Fibroblast of skin of right biceps (primary cell): Measurements from ENCODE around the gene NDOR1.
A peak's percentile ranks its signal among the peaks of the same experiment; 100 is the strongest.

Experiments
- DNase-seq: peaks from one replicate; pipeline ENCODE4 v3.0.0-alpha.2; 2013

NDOR1 gene

DNA sequence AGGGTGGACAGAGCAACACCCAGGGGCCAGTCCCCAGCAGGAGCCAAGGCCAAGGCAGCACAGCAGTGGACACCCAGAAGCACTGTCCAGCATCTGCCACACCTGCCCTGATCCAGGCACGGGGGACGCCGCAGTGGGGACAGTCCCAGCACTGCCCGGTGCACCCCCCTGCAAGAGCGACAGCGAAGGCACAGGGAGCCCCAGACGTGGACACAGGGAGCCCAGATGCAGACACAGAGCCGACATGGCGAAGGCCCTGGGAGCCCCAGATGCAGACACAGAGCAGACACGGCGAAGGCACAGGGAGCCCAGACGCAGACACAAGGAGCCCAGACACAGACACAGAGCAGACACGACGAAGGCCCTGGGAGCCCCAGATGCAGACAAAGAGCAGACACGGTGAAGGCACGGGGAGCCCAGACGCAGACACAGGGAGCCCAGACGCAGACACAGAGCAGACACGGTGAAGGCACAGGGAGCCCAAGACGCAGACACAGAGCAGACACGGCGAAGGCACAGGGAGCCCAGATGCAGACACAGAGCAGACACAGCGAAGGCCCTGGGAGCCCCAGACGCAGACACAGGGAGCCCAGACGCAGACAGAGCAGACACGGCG is 21.4 kb upstream of the NDOR1 start:
- no peak for DNase-seq

- DNase-seq: no peak
Observed at GRCh38 chr9:137184881-137185660, 20.4 kb upstream of the NDOR1 start.

- DNase-seq: no peak
Observed at GRCh38 chr9:137185921-137186320, 19.6 kb upstream of the NDOR1 start.

DNA sequence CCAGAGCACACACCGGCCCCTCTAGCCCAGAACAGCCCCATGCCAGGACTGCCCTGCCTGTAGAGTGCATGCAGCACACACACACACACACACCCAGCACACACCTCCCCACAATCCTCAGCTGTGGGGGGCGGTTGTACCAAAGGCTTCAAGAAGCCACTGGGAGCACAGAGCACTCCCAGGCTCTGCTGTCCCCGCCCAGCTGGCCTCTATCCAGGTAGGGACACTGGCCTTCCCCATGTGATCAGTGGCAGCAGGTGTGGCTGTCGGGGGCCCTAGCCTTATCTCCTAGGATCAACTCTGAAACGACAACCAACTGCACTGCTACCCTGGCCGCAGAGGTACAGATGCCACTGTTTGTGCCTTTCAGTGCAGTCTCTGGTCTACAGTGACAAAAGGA is 19.1 kb upstream of the NDOR1 start:
- DNase-seq: no peak

DNA sequence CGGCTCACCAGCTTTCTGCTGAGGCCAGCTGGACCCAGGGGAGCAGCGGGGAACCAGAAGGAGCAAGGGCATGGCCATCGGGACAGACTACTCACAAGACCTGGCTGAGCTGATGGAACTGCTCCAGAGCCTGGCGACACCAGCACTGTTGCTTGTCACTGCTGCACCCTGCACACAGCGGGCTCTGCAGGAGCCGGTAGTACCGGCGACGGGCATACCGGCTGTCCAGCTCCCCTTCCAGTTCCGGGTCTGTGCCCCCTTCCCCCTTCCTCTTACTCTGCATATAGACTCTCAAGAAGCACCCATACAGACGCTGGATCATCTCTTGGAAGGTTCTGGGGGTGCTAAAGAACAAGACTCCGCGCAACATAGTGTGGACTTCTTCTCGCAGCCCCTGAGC is 18.1 kb upstream of the NDOR1 start:
- no peak for DNase-seq

DNA sequence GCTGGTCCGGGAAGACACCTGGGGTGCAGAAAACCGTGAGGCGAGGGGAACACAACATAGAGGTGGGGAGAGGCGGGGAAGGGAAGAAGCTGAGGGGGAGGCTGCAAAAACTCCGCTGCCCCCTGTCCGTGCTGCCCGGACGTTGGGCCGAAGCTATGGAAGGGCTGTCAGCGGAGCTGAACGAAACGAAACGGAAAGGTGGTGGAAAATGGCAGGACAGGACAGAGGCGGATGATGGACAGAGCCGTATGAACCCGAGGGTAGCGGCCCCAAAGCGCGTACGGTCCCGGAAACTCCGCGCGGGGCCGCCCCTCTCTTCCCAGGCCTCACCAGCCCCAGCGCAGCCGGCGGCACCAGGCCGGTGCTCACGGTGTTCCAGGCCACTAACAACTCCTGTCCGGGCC is 17.4 kb upstream of the NDOR1 start:
- DNase-seq: no peak

DNA sequence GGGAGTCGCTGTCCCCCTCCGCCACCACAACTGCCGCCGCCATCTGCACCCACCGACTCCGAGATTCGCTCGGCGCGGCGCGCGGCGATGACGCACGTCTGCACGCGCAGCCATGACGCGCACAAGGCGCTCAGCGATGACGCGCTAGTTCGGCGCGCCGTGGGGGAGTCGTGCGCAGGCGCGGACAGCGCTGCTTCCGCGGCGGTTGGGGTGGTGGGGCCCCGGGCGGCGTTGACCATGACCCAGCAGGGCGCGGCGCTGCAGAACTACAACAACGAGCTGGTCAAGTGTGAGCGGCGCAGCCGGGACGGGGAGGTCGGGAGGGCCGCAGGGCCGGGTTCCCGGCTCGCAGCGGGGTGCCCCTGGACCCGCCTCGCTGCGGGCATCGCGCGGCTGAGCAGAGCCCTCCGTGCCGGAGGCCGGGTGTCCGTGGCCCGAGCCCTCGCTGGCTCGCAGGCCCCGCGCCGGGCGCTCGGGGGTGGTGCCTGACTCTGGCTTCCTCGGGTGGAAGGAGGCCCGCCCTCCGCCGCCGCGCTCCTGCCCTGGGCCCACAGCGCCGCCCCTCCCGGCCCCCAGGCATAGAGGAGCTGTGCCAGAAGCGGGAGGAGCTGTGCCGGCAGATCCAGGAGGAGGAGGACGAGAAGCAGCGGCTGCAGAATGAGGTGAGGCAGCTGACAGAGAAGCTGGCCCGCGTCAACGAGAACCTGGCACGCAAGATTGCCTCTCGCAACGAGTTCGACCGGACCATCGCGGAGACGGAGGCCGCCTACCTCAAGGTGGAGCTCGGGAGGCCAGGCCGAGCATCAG is 16.8 kb upstream of the NDOR1 start, which contains the start of the genes ANAPC2 and SSNA1:
Gene ANAPC2 (minus strand): TSS at position 71 of the 807 bp plus-strand sequence. CDS start 28 bp downstream, at position 43.
Gene SSNA1 (plus strand): TSS at position 187 of the 807 bp plus-strand sequence. CDS start 51 bp downstream, at position 238.
- peak; percentile 92 for DNase-seq

GRCh38 chr9:137189297-137190295 is 15.9 kb upstream of the NDOR1 start:
- DNase-seq: no peak

DNA sequence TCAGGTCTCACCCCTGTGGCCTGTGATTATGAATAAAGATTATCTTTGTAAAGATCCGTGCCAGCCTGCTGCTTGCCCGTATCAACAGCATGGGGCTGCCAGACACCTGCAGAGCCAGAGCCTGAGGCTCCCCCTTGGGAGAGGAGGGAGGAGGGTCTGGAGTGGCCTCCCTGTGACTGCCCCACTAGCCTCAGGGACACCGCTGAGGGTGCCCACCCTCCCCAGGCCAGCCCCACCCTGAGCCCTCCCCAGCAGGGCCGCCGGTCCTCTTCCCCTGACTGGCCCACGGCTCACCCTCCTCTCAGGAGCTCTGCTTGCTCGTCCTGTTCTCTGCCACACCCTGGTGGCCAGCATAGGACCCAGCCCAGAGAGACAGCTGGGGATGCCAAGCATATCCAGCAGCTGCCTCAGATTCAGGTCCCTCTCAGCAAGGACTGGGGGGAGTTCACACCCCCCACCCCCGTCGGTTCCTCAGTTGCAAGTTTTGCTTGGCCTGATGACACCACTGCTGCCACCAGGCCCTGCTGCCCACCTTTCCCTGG is 15.1 kb upstream of the NDOR1 start:
- no peak for DNase-seq

- no peak for DNase-seq
Observed at GRCh38 chr9:137191245-137191644, 14.3 kb upstream of the NDOR1 start.

GRCh38 chr9:137191691-137192447 is 13.6 kb upstream of the NDOR1 start:
- no peak for DNase-seq

- no peak for DNase-seq
Observed at GRCh38 chr9:137192448-137192780, 13.1 kb upstream of the NDOR1 start.

DNA sequence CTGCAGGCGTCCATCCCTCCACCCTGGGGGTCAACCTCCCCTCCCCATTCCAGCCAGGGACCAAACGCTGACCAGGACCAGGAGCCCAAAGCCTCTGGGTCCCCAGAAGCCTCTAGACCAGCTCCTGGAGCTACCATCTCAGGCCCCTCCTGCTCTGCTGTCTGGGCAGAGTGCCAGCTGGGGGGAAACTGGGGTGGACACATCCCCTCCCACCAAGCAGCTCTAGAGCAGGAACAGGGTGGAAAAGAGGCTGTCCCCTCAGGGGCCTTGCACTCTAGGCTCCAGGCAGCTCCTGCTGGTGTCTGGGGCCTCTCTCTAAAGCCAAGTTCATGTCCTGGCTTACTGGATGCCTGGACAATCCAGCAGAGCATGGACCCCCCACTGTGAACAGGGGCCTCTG is 12.6 kb upstream of the NDOR1 start:
- DNase-seq: no peak

- DNase-seq: no peak
Observed at GRCh38 chr9:137193771-137194170, 11.7 kb upstream of the NDOR1 start.

- no peak for DNase-seq
Observed at GRCh38 chr9:137194388-137194787, 11.1 kb upstream of the NDOR1 start.

- no peak for DNase-seq
Observed at GRCh38 chr9:137194909-137195308, 10.6 kb upstream of the NDOR1 start.

GRCh38 chr9:137195525-137196220 is 9.8 kb upstream of the NDOR1 start:
- no peak for DNase-seq

- DNase-seq: no peak
Observed at GRCh38 chr9:137198051-137198901, 7.2 kb upstream of the NDOR1 start.

- DNase-seq: no peak
Observed at GRCh38 chr9:137198902-137199283, 6.6 kb upstream of the NDOR1 start.
